Hepatocyte (in vitro differentiated cells): ENCODE results near the gene LIMS2.

Experiments
- EZH2 ChIP-seq: fragments of 200-600 bp; sonication (generic); IDR thresholded peaks from 2 replicates; pipeline ENCODE4 v1.6.1; 2016; ENCODE audit warnings: antibody characterized with exemption, mild to moderate bottlenecking, borderline replicate concordance
- EZH2phosphoT487 ChIP-seq: fragments of 200-600 bp; sonication (generic); IDR thresholded peaks from one replicate; pipeline ENCODE4 v1.6.1; 2018; ENCODE audit warnings: antibody characterized with exemption, mild to moderate bottlenecking, low read depth, moderate library complexity; ENCODE audit not compliant: unreplicated experiment, severe bottlenecking
- TF ChIP-seq, protein P1 (sequence below): fragments of 200-600 bp; sonication (generic); IDR thresholded peaks from 2 replicates; pipeline ENCODE4 v1.5.1; 2016; ENCODE audit warnings: antibody characterized with exemption, mild to moderate bottlenecking; ENCODE audit not compliant: poor library complexity

DNA sequence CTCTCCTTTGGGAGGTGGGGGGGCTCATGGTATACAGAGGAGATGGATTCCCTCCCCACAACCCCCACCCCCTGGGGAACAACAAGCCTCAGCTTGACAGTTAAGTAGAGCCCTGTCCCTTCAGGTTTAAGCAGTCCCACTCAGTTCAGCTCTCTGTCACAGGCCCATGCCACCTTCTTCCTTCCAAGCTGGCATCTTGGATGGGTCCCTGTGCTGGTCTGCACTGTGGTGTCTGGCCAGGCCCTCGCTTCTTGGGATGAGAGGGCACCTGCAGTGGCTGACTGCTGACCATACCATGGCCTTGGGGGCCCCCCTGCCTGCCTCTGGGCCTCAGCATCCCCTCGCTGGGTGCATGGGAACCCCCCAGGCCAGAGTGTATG is 49.8 kb downstream of the LIMS2 start:
- TF ChIP-seq, protein P1, sequence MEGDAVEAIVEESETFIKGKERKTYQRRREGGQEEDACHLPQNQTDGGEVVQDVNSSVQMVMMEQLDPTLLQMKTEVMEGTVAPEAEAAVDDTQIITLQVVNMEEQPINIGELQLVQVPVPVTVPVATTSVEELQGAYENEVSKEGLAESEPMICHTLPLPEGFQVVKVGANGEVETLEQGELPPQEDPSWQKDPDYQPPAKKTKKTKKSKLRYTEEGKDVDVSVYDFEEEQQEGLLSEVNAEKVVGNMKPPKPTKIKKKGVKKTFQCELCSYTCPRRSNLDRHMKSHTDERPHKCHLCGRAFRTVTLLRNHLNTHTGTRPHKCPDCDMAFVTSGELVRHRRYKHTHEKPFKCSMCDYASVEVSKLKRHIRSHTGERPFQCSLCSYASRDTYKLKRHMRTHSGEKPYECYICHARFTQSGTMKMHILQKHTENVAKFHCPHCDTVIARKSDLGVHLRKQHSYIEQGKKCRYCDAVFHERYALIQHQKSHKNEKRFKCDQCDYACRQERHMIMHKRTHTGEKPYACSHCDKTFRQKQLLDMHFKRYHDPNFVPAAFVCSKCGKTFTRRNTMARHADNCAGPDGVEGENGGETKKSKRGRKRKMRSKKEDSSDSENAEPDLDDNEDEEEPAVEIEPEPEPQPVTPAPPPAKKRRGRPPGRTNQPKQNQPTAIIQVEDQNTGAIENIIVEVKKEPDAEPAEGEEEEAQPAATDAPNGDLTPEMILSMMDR: no peak
- TF ChIP-seq EZH2phosphoT487 (no peak), EZH2 (no peak)
